H1 (cell line): ENCODE measurements around the gene MYRF. TPM values are rescaled to one million over a fixed set of nuclear protein-coding genes. Genes with fewer than 3 reads are reported as not detected.

Experiments
- CTCF ChIA-PET: fragments of 300-600 bp; sonication (Branson Sonifier 250); formaldehyde crosslinking; loops from one replicate; lab custom pipeline; 2021; ENCODE audit not compliant: partially characterized antibody; lab: Charles Lee
- POLR2A ChIA-PET: fragments of 300-600 bp; sonication (Branson Sonifier 250); formaldehyde crosslinking; loops from one replicate; lab custom pipeline; 2021; ENCODE audit warnings: inconsistent platforms; ENCODE audit not compliant: partially characterized antibody; lab: Charles Lee
- DNase-seq, 2 experiments: peaks; one replicate each; pipeline versions ENCODE4 v3.0.0 to v3.0.0-alpha.2; 2010 to 2022; ENCODE audit warnings: low spot score in 2 of 2, low read depth in 1 of 2, mixed read lengths in 1 of 2
- FAIRE-seq: peaks from 2 replicates; lab custom pipeline; 2011; peaks lifted over from hg19 to GRCh38; lab: Jason Lieb, UNC
- H2AFZ ChIP-seq: 2 replicates; pipeline ENCODE4 v1.8.1; 2012; ENCODE audit warnings: low read length, inconsistent platforms
- H2AK5ac ChIP-seq: 2 replicates; pipeline ENCODE4 v1.6.1; 2013; ENCODE audit warnings: low read depth, low read length
- H2BK120ac ChIP-seq: replicated peaks from 2 replicates; pipeline ENCODE3; 2013; ENCODE audit warnings: low read depth, low read length, inconsistent platforms
- H2BK12ac ChIP-seq: 2 replicates; pipeline ENCODE4 v1.6.1; 2013; ENCODE audit warnings: low read depth, low read length
- H2BK15ac ChIP-seq: 2 replicates; pipeline ENCODE4 v1.6.1; 2013; ENCODE audit warnings: low read length
- H2BK20ac ChIP-seq: 2 replicates; pipeline ENCODE4 v1.6.1; 2013; ENCODE audit warnings: low read length
- H2BK5ac ChIP-seq: 2 replicates; pipeline ENCODE4 v1.6.1; 2013; ENCODE audit warnings: low read depth, low read length
- H3K14ac ChIP-seq: 2 replicates; pipeline ENCODE4 v1.6.1; 2013; ENCODE audit warnings: inconsistent platforms; ENCODE audit not compliant: insufficient read length
- H3K18ac ChIP-seq: 2 replicates; pipeline ENCODE4 v1.6.1; 2013; ENCODE audit warnings: low read length; ENCODE audit errors: extremely low read depth
- H3K23ac ChIP-seq: 2 replicates; pipeline ENCODE4 v1.6.1; 2013; ENCODE audit warnings: inconsistent platforms; ENCODE audit not compliant: insufficient read length
- H3K23me2 ChIP-seq: 2 replicates; pipeline ENCODE4 v1.6.1; 2013; ENCODE audit warnings: low read depth, low read length
- H3K27ac ChIP-seq: 2 replicates; pipeline ENCODE4 v1.6.1; 2011; ENCODE audit warnings: low read depth, low read length, inconsistent platforms
- H3K27me3 ChIP-seq, 4 experiments: replicated peaks in 1 of 4; 1 replicate in 1 of 4; 2 replicates in 3 of 4; pipeline versions ENCODE4 v1.6.1 to v1.8.1; 2011 to 2013; ENCODE audit warnings: low read length in 3 of 4, mild to moderate bottlenecking in 3 of 4, inconsistent platforms in 2 of 4, mixed read lengths in 2 of 4, moderate library complexity in 1 of 4; ENCODE audit not compliant: control insufficient read depth in 3 of 4, insufficient read depth in 3 of 4; ENCODE audit errors: extremely low read depth in 1 of 4
- H3K36me3 ChIP-seq, 4 experiments: 2 replicates each; pipeline versions ENCODE4 v1.6.1 to v1.8.1; 2011 to 2013; ENCODE audit warnings: mild to moderate bottlenecking in 4 of 4, low read length in 3 of 4, moderate library complexity in 2 of 4, control low read depth in 1 of 4, inconsistent platforms in 1 of 4; ENCODE audit not compliant: insufficient read depth in 4 of 4, control insufficient read depth in 2 of 4
- H3K4ac ChIP-seq: replicated peaks from 2 replicates; pipeline ENCODE3; 2013; ENCODE audit warnings: low read length, low read depth, mixed read lengths, inconsistent platforms; ENCODE audit not compliant: insufficient read length
- H3K4me1 ChIP-seq, 4 experiments: replicated peaks in 1 of 4; 1 replicate in 1 of 4; 2 replicates in 3 of 4; pipeline versions ENCODE4 v1.6.1 to v1.8.1; 2011 to 2013; ENCODE audit warnings: low read length in 3 of 4, inconsistent platforms in 2 of 4, mixed read lengths in 1 of 4; ENCODE audit not compliant: insufficient read depth in 4 of 4, control insufficient read depth in 3 of 4
- H3K4me2 ChIP-seq, 2 experiments: 2 replicates each; pipeline versions ENCODE4 v1.6.1 to v1.8.1; 2011 to 2013; ENCODE audit warnings: low read depth in 2 of 2, low read length in 2 of 2, control low read depth in 1 of 2, inconsistent platforms in 1 of 2, mild to moderate bottlenecking in 1 of 2; ENCODE audit not compliant: insufficient read depth in 1 of 2
- H3K4me3 ChIP-seq, 4 experiments: fragments of 200-600, 300-600 bp in 1 of 4; sonication (generic), shearing (Covaris generic), sonication (Bioruptor Twin) in 1 of 4; 2 replicates each; pipeline versions ENCODE4 v1.5.1 to v1.8.1; 2011 to 2016; ENCODE audit warnings: low read length in 4 of 4, low read depth in 3 of 4, control low read depth in 2 of 4, inconsistent platforms in 2 of 4, mild to moderate bottlenecking in 2 of 4, mixed read lengths in 1 of 4, moderate library complexity in 1 of 4; ENCODE audit not compliant: insufficient read depth in 2 of 4; ENCODE audit errors: extremely low read depth in 1 of 4
- H3K56ac ChIP-seq: replicated peaks from 2 replicates; pipeline ENCODE3; 2013; ENCODE audit warnings: low read depth, mild to moderate bottlenecking, mixed read lengths, low read length, inconsistent platforms; ENCODE audit not compliant: insufficient read length
- H3K79me1 ChIP-seq: 2 replicates; pipeline ENCODE4 v1.6.1; 2013; ENCODE audit warnings: low read depth, low read length, control low read depth
- H3K79me2 ChIP-seq, 2 experiments: 2 replicates each; pipeline versions ENCODE4 v1.6.1 to v1.8.1; 2012 to 2013; ENCODE audit warnings: low read length in 2 of 2, mild to moderate bottlenecking in 2 of 2, inconsistent platforms in 1 of 2; ENCODE audit not compliant: insufficient read depth in 2 of 2, control insufficient read depth in 1 of 2
- H3K9ac ChIP-seq, 4 experiments: replicated peaks in 1 of 4; 1 replicate in 1 of 4; 2 replicates in 3 of 4; pipeline versions ENCODE4 v1.6.1 to v1.8.1; 2011 to 2013; ENCODE audit warnings: low read depth in 3 of 4, low read length in 3 of 4, control low read depth in 2 of 4, mild to moderate bottlenecking in 2 of 4, moderate library complexity in 2 of 4, inconsistent platforms in 1 of 4; ENCODE audit errors: extremely low read depth in 1 of 4
- H3K9me3 ChIP-seq, 2 experiments: 2 replicates each; pipeline versions ENCODE4 v1.6.1 to v1.8.1; 2012 to 2013; ENCODE audit warnings: mild to moderate bottlenecking in 2 of 2, moderate library complexity in 2 of 2, control low read depth in 1 of 2, inconsistent platforms in 1 of 2, low read depth in 1 of 2, low read length in 1 of 2, mixed read lengths in 1 of 2; ENCODE audit not compliant: insufficient read depth in 2 of 2
- H4K20me1 ChIP-seq, 2 experiments: replicated peaks in 1 of 2; 2 replicates each; pipeline versions ENCODE3 to v1.8.1; 2011 to 2013; ENCODE audit warnings: inconsistent platforms in 2 of 2, low read length in 2 of 2, mild to moderate bottlenecking in 1 of 2; ENCODE audit not compliant: insufficient read depth in 2 of 2, control insufficient read depth in 1 of 2
- H4K5ac ChIP-seq: 2 replicates; pipeline ENCODE4 v1.6.1; 2013; ENCODE audit warnings: low read length, low read depth, mixed read lengths, inconsistent platforms; ENCODE audit not compliant: insufficient read length
- H4K8ac ChIP-seq: 2 replicates; pipeline ENCODE4 v1.8.0; 2013; ENCODE audit warnings: mild to moderate bottlenecking, moderate library complexity, low read length, inconsistent platforms; ENCODE audit not compliant: insufficient read depth; ENCODE audit errors: extremely low read depth
- H4K91ac ChIP-seq: replicated peaks from 2 replicates; pipeline ENCODE3; 2013; ENCODE audit warnings: low read length, mixed read lengths, inconsistent platforms; ENCODE audit not compliant: insufficient read length
- CHD2 ChIP-seq: IDR thresholded peaks from 2 replicates; pipeline ENCODE4 v1.6.1; 2012; ENCODE audit warnings: low read length, improper control_type of control experiment
- CTBP2 ChIP-seq: IDR thresholded peaks from 2 replicates; pipeline ENCODE4 v1.7.0; 2011; ENCODE audit warnings: borderline replicate concordance, mild to moderate bottlenecking, moderate library complexity, mixed read lengths, low read length; ENCODE audit not compliant: insufficient read depth, insufficient read length
- EZH2 ChIP-seq: fragments of 200-600 bp; sonication (generic); IDR thresholded peaks from 2 replicates; pipeline ENCODE4 v1.7.1; 2012; ENCODE audit warnings: low read depth, mild to moderate bottlenecking, moderate library complexity, low read length, inconsistent platforms; ENCODE audit not compliant: severe bottlenecking
- POU5F1 ChIP-seq: IDR thresholded peaks from 2 replicates; pipeline ENCODE4 v1.6.1; 2011; ENCODE audit warnings: low read depth, mild to moderate bottlenecking, low read length, moderate library complexity
- TEAD4 ChIP-seq: IDR thresholded peaks from 2 replicates; pipeline ENCODE4 v1.6.1; 2012; ENCODE audit warnings: low read depth, low read length, inconsistent platforms, mixed read lengths
- WGBS, 2 experiments: shearing (Covaris generic) in 1 of 2; methylation state at CpG; one replicate each; pipeline versions ENCODE4 v1.1.6 to v1.1.7; 2013 to 2015; ENCODE audit warnings: low lambda C conversion rate in 2 of 2, mixed read lengths in 2 of 2, inconsistent platforms in 1 of 2, low coverage in 1 of 2, missing lambda C conversion rate in 1 of 2; ENCODE audit not compliant: insufficient replicate concordance in 2 of 2, insufficient coverage in 1 of 2, insufficient read length in 1 of 2; ENCODE audit errors: extremely low coverage in 1 of 2, missing lambda C conversion rate in 1 of 2; 5-methylcytosine and 5-hydroxymethylcytosine counted together
- polyA plus RNA-seq, 7 experiments: library from polyadenylated mRNA; depleted of rRNA in 3 of 7; stranded (reverse) in 5 of 7; unstranded in 2 of 7; fragments of >200 nt in 5 of 7; fragments of 200-250 nt in 2 of 7; gene quantifications; 1 replicate in 5 of 7; 2 replicates in 1 of 7; 4 replicates in 1 of 7; pipeline versions ENCODE4 v1.2.1 to v1.2.3, GENCODE V29; 2011 to 2013; ENCODE audit warnings: missing spikeins in 2 of 7, mixed read lengths in 2 of 7
- total RNA-seq: library from RNA; stranded (reverse); fragmentation: NEBNext Ultra II Directional; extraction: Animal tissue kit (Norgen Biotek cat#: 25700); gene quantifications from 2 replicates; pipeline ENCODE4 v1.2.1, GENCODE V29; 2021

The MYRF gene
- total and polyA plus RNA-seq, 2 of the 8 experiments (the other 6 are each of a cell fraction or from before 2014, with no cell fraction given) = 6.0 to 6.1 TPM

- H3K56ac ChIP-seq = no peak overlapping the region
- no peak overlapping the region for H2AFZ ChIP-seq
- no peak overlapping the region for H2BK15ac ChIP-seq
- H4K5ac ChIP-seq = no peak overlapping the region
- FAIRE-seq (no peak), DNase-seq (no peak)
- no peak overlapping the region for H2AK5ac ChIP-seq
- no peak overlapping the region for H4K8ac ChIP-seq
- no peak overlapping the region for H2BK12ac ChIP-seq
- H3K4me3 ChIP-seq = no peak overlapping the region
- 94% methylated on average over 17 of the region's 18 CpGs; no CpG with 5 or more reads in 1 of the 2 experiments for WGBS, 2 experiments
- H3K23me2 ChIP-seq = peaks cover 2% of the 10 kb centered on the region; the same call in 1 of the 2 replicates
- H3K79me1 ChIP-seq = no peaks in the 10 kb centered on the region; the same call in 1 of the 2 replicates
- H3K18ac ChIP-seq = no peak overlapping the region
- no peaks in the 10 kb centered on the region for H3K9me3 ChIP-seq
- H3K36me3 ChIP-seq = peaks cover 1 to 33% (median 19%) of the 10 kb centered on the region in 4 experiments; a peak in 7 of 8 replicates
- ChIA-PET CTCF (interaction anchor here (0.9 to 10.1 kb wide), 18 partner anchors 8 to 312 kb away, joined by 3 to 118 read pairs (median 10); partner anchors contain the start of genes FADS1 and FADS2), POLR2A (interaction anchor here (0.8 to 20.9 kb wide), 15 partner anchors 9 to 170 kb away, joined by 3 to 354 read pairs (median 4); partner anchors contain the start of genes FADS1 and FADS2)
- no peak overlapping the region for H4K91ac ChIP-seq
- H3K14ac ChIP-seq = no peak overlapping the region
- H3K27me3 ChIP-seq = no peaks in the 10 kb centered on the region
- H3K23ac ChIP-seq = no peak overlapping the region
- H4K20me1 ChIP-seq = peaks cover 2 to 8% of the 10 kb centered on the region in 2 experiments
- H3K9ac ChIP-seq = no peak overlapping the region
- H3K4me2 ChIP-seq = no peak overlapping the region
- H2BK5ac ChIP-seq = no peak overlapping the region
- no peak overlapping the region for H2BK120ac ChIP-seq
- H3K4ac ChIP-seq = no peak overlapping the region
- 0 out of 7 replicates have a peak, but pooled peaks cover 0 to 2% (median 0%) of the 10 kb centered on the region in 4 experiments for H3K4me1 ChIP-seq
- H3K79me2 ChIP-seq = peaks cover 8 to 56% of the 10 kb centered on the region in 2 experiments
- H3K27ac ChIP-seq = no peak overlapping the region
- TF ChIP-seq EZH2 = no peak
- TF ChIP-seq CHD2 = no peak
- TF ChIP-seq CTBP2 = no peak
- TF ChIP-seq POU5F1 = no peak
- TF ChIP-seq TEAD4 = no peak
- H2BK20ac ChIP-seq = no peak overlapping the region
Observed at GRCh38 chr11:61795876-61796526, 43.6 kb downstream of the MYRF start.
